Testis (tissue), 2 donors: ENCODE measurements around the gene XPC.

Experiments used
- CTCF ChIP-seq, 3 experiments: fragments of 450-650 bp in 2 of 3; fragments of 200-600 bp in 1 of 3; sonication (generic) in 1 of 3; IDR thresholded peaks; one replicate each; pipeline ENCODE4 v1.5.1; 2016 to 2019; ENCODE audit warnings: antibody characterized with exemption in 3 of 3, mild to moderate bottlenecking in 2 of 3, moderate library complexity in 1 of 3
- POLR2A ChIP-seq: fragments of 450-650 bp; IDR thresholded peaks from one replicate; pipeline ENCODE4 v1.6.1; 2017; ENCODE audit warnings: antibody characterized with exemption, mild to moderate bottlenecking, moderate library complexity

GRCh38 chr3:14186854-14187458, 8.6 kb upstream of the XPC start:
- TF ChIP-seq CTCF (IDR thresholded peaks at IDR 0.05), result no peak
- no peak for TF ChIP-seq POLR2A
